ENCODE results near the gene CASP12. TPM values are rescaled to one million over a fixed set of nuclear protein-coding genes. Genes with fewer than 3 reads are reported as not detected.

The CASP12 gene
- total RNA-seq, 1 experiment from 2014 or later = not detected

GRCh38 chr11:104908186-104908531 lies 9.9 kb upstream of the CASP12 start:
- CTCF ChIA-PET = no interaction called here
- H3K27me3 ChIP-seq (replicated peaks; ENCODE audit: insufficient read depth, low read depth, low read length, poor library complexity) = no peaks in the 10 kb centered on the region
- DNase-seq (ENCODE audit: low spot score) = no peak
- POLR2A ChIA-PET (ENCODE audit: low non-redundant PET) = no interaction called here
- intact Hi-C loops (cut with micrococcal nuclease; ENCODE audit: unreplicated experiment) = no loop called here
- H3K4me1 ChIP-seq (ENCODE audit: insufficient read depth, low read length, poor library complexity, severe bottlenecking) = no peaks in the 10 kb centered on the region
- no peak for TF ChIP-seq EZH2 (IDR thresholded peaks at IDR 0.05; ENCODE audit: borderline replicate concordance, low read depth, low read length, poor library complexity, severe bottlenecking)
- TF ChIP-seq CTCF (conservative IDR thresholded peaks at IDR 0.05; ENCODE audit: low read depth, low read length) = no peak
- H3K36me3 ChIP-seq (ENCODE audit: insufficient read depth, low read length, poor library complexity, severe bottlenecking) = no peaks in the 10 kb centered on the region
- no TSS peak for BruUV-seq (replicated peaks)
- no peak overlapping the region for H3K27ac ChIP-seq (ENCODE audit: low read depth, low read length, poor library complexity, severe bottlenecking)
- no peak overlapping the region for H3K4me3 ChIP-seq (ENCODE audit: low read depth, low read length, poor library complexity, severe bottlenecking)
- no peaks in the 10 kb centered on the region for H3K9me3 ChIP-seq (ENCODE audit: low read depth, low read length, poor library complexity, severe bottlenecking)

GRCh38 chr11:104907521-104908185 lies 9.4 kb upstream of the CASP12 start:
- ChIA-PET CTCF (no interaction called here), POLR2A (ENCODE audit: low non-redundant PET) (no interaction called here)
- no TSS peak for BruUV-seq (replicated peaks)

GRCh38 chr11:104905271-104905670 lies 7.0 kb upstream of the CASP12 start:
- Histone ChIP-seq H3K4me1 (ENCODE audit: insufficient read depth, low read length, poor library complexity, severe bottlenecking) (no peaks in the 10 kb centered on the region), H3K9me3 (ENCODE audit: low read depth, low read length, poor library complexity, severe bottlenecking) (no peaks in the 10 kb centered on the region), H3K4me3 (ENCODE audit: low read depth, low read length, poor library complexity, severe bottlenecking) (no peak overlapping the region), H3K27me3 (replicated peaks; ENCODE audit: insufficient read depth, low read depth, low read length, poor library complexity) (no peaks in the 10 kb centered on the region), H3K36me3 (ENCODE audit: insufficient read depth, low read length, poor library complexity, severe bottlenecking) (no peaks in the 10 kb centered on the region), H3K27ac (ENCODE audit: low read depth, low read length, poor library complexity, severe bottlenecking) (no peak overlapping the region)
- ChIA-PET CTCF (no interaction called here), POLR2A (ENCODE audit: low non-redundant PET) (no interaction called here)
- peak; percentile 39 for DNase-seq (ENCODE audit: low spot score)
- BruUV-seq (replicated peaks) = no TSS peak
- intact Hi-C loops (cut with micrococcal nuclease; ENCODE audit: unreplicated experiment) = no loop called here
- peak; percentile 62 for TF ChIP-seq CTCF (conservative IDR thresholded peaks at IDR 0.05; ENCODE audit: low read depth, low read length)
- TF ChIP-seq EZH2 (IDR thresholded peaks at IDR 0.05; ENCODE audit: borderline replicate concordance, low read depth, low read length, poor library complexity, severe bottlenecking) = no peak

More at GRCh38 chr11:104907521-104908185, 9.4 kb upstream of the CASP12 start:
- Histone ChIP-seq H3K36me3 (ENCODE audit: insufficient read depth, low read length, poor library complexity, severe bottlenecking) (no peaks in the 10 kb centered on the region), H3K27ac (ENCODE audit: low read depth, low read length, poor library complexity, severe bottlenecking) (no peak overlapping the region), H3K9me3 (ENCODE audit: low read depth, low read length, poor library complexity, severe bottlenecking) (no peaks in the 10 kb centered on the region), H3K4me3 (ENCODE audit: low read depth, low read length, poor library complexity, severe bottlenecking) (no peak overlapping the region), H3K27me3 (replicated peaks; ENCODE audit: insufficient read depth, low read depth, low read length, poor library complexity) (no peaks in the 10 kb centered on the region), H3K4me1 (ENCODE audit: insufficient read depth, low read length, poor library complexity, severe bottlenecking) (no peaks in the 10 kb centered on the region)
- TF ChIP-seq CTCF (conservative IDR thresholded peaks at IDR 0.05; ENCODE audit: low read depth, low read length) (no peak), EZH2 (IDR thresholded peaks at IDR 0.05; ENCODE audit: borderline replicate concordance, low read depth, low read length, poor library complexity, severe bottlenecking) (no peak)
- no peak for DNase-seq (ENCODE audit: low spot score)
- intact Hi-C loops (cut with micrococcal nuclease; ENCODE audit: unreplicated experiment) = no loop called here
